Mesenchymal stem cell (in vitro differentiated cells and primary cell): Measurements from ENCODE around the gene HNRNPM.

ENCODE experiments used
- DNase-seq: peaks from one replicate; pipeline ENCODE4 v3.0.0-alpha.2; 2013
- H2AFZ ChIP-seq: one replicate; pipeline ENCODE4 v1.6.1; 2013; ENCODE audit warnings: low read depth, mild to moderate bottlenecking, control low read depth, inconsistent platforms, low read length, moderate library complexity
- H2AK5ac ChIP-seq: 2 replicates; pipeline ENCODE4 v1.6.1; 2013; ENCODE audit warnings: low read length, moderate library complexity, mild to moderate bottlenecking, inconsistent platforms; ENCODE audit not compliant: severe bottlenecking
- H2BK120ac ChIP-seq: one replicate; pipeline ENCODE4 v1.6.1; 2013; ENCODE audit warnings: low read depth, mild to moderate bottlenecking, inconsistent platforms, low read length, moderate library complexity
- H2BK12ac ChIP-seq, 2 experiments: one replicate each; pipeline ENCODE4 v1.6.1; 2013; ENCODE audit warnings: inconsistent platforms in 2 of 2, low read length in 2 of 2, mild to moderate bottlenecking in 2 of 2, moderate library complexity in 2 of 2, control low read depth in 1 of 2
- H2BK15ac ChIP-seq: one replicate; pipeline ENCODE4 v1.6.1; 2013; ENCODE audit warnings: mild to moderate bottlenecking, low read depth, inconsistent platforms; ENCODE audit not compliant: poor library complexity, severe bottlenecking
- H2BK5ac ChIP-seq: 2 replicates; pipeline ENCODE4 v1.6.1; 2013; ENCODE audit warnings: low read depth, mild to moderate bottlenecking, low read length, control low read depth, inconsistent platforms; ENCODE audit not compliant: poor library complexity, severe bottlenecking
- H3K14ac ChIP-seq, 2 experiments: one replicate each; pipeline ENCODE4 v1.6.1; 2013; ENCODE audit warnings: inconsistent platforms in 2 of 2, low read length in 2 of 2, control low read depth in 1 of 2, mild to moderate bottlenecking in 1 of 2, moderate library complexity in 1 of 2
- H3K18ac ChIP-seq, 2 experiments: one replicate each; pipeline ENCODE4 v1.6.1; 2013; ENCODE audit warnings: inconsistent platforms in 2 of 2, low read length in 2 of 2, control low read depth in 1 of 2, low read depth in 1 of 2, mild to moderate bottlenecking in 1 of 2
- H3K23ac ChIP-seq, 2 experiments: one replicate each; pipeline ENCODE4 v1.6.1; 2013; ENCODE audit warnings: inconsistent platforms in 2 of 2, low read length in 2 of 2, mild to moderate bottlenecking in 2 of 2, moderate library complexity in 2 of 2, control low read depth in 1 of 2
- H3K27ac ChIP-seq: 2 replicates; pipeline ENCODE4 v1.5.1; 2013; ENCODE audit warnings: mild to moderate bottlenecking, moderate library complexity, low read length, control low read depth, inconsistent platforms; ENCODE audit not compliant: poor library complexity, severe bottlenecking
- H3K27me3 ChIP-seq, 2 experiments: 2 replicates each; pipeline versions ENCODE4 v1.6.1 to v1.7.0; 2013; ENCODE audit warnings: low read length in 2 of 2, mild to moderate bottlenecking in 2 of 2, moderate library complexity in 2 of 2, control low read depth in 1 of 2, inconsistent platforms in 1 of 2; ENCODE audit not compliant: control insufficient read depth in 1 of 2, insufficient read depth in 1 of 2
- H3K36me3 ChIP-seq, 2 experiments: 2 replicates each; pipeline versions ENCODE4 v1.6.1 to v1.7.0; 2013; ENCODE audit warnings: low read length in 2 of 2, control low read depth in 1 of 2, inconsistent platforms in 1 of 2, low read depth in 1 of 2, mild to moderate bottlenecking in 1 of 2; ENCODE audit not compliant: insufficient read depth in 2 of 2, control insufficient read depth in 1 of 2
- H3K4ac ChIP-seq, 2 experiments: one replicate each; pipeline ENCODE4 v1.6.1; 2013; ENCODE audit warnings: inconsistent platforms in 2 of 2, low read length in 2 of 2, mild to moderate bottlenecking in 2 of 2, moderate library complexity in 2 of 2, control low read depth in 1 of 2, low read depth in 1 of 2
- H3K4me1 ChIP-seq: 2 replicates; pipeline ENCODE4 v1.6.1; 2013; ENCODE audit warnings: low read depth, low read length, control low read depth; ENCODE audit not compliant: control insufficient read depth, insufficient read depth
- H3K4me2 ChIP-seq: 2 replicates; pipeline ENCODE4 v1.6.1; 2013; ENCODE audit warnings: low read length, mild to moderate bottlenecking, inconsistent platforms; ENCODE audit not compliant: poor library complexity, severe bottlenecking
- H3K4me3 ChIP-seq, 2 experiments: 2 replicates each; pipeline versions ENCODE4 v1.5.1 to v1.7.0; 2013; ENCODE audit warnings: low read length in 2 of 2, mild to moderate bottlenecking in 2 of 2, control low read depth in 1 of 2, low read depth in 1 of 2; ENCODE audit not compliant: insufficient read depth in 1 of 2
- H3K79me1 ChIP-seq: replicated peaks from 2 replicates; pipeline ENCODE4 v1.6.1; 2013; ENCODE audit warnings: mild to moderate bottlenecking, control low read depth, low read length, inconsistent platforms; ENCODE audit not compliant: poor library complexity, severe bottlenecking
- H3K9ac ChIP-seq: 2 replicates; pipeline ENCODE4 v1.7.0; 2013; ENCODE audit warnings: mild to moderate bottlenecking, low read length, moderate library complexity
- H3K9me3 ChIP-seq: 2 replicates; pipeline ENCODE4 v1.7.0; 2013; ENCODE audit warnings: mild to moderate bottlenecking, low read length; ENCODE audit not compliant: control insufficient read depth
- H4K8ac ChIP-seq: one replicate; pipeline ENCODE4 v1.6.1; 2013; ENCODE audit warnings: inconsistent platforms, mild to moderate bottlenecking, low read length, moderate library complexity
- H4K91ac ChIP-seq: one replicate; pipeline ENCODE4 v1.6.1; 2013; ENCODE audit warnings: mild to moderate bottlenecking, low read length, inconsistent platforms
- WGBS: methylation state at CpG from one replicate; pipeline ENCODE4 v1.1.7; 2013; ENCODE audit warnings: mixed read lengths; 5-methylcytosine and 5-hydroxymethylcytosine counted together

Gene HNRNPM

DNA sequence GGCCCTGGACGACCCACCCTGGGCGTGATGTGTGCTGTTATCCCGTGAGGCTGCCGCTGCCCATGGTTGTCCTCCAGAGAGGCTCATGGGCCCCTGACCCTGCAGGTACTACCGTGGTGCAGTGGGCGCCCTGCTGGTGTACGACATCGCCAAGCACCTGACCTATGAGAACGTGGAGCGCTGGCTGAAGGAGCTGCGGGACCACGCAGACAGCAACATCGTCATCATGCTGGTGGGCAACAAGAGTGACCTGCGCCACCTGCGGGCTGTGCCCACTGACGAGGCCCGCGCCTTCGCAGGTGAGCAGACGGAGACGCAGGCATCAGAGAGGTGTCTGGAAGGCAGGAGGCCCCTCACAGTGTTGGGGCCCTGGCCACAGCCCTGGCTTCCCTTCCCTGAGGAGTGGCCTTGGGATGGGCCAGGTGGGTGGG lies 42.8 kb upstream of the HNRNPM start:
- H3K79me1 ChIP-seq = peaks cover 36% of the 10 kb centered on the region
- H2BK12ac ChIP-seq = no peak overlapping the region
- no peaks in the 10 kb centered on the region for H3K27me3 ChIP-seq
- H3K4me3 ChIP-seq = no peak overlapping the region
- H3K14ac ChIP-seq = no peak overlapping the region
- no peaks in the 10 kb centered on the region for H3K9me3 ChIP-seq
- H4K8ac ChIP-seq = no peak overlapping the region
- no peak overlapping the region for H3K18ac ChIP-seq
- peaks cover 17% of the 10 kb centered on the region for H3K4me1 ChIP-seq
- no peak overlapping the region for H3K4ac ChIP-seq
- H2BK5ac ChIP-seq = no peak overlapping the region
- H3K9ac ChIP-seq = no peak overlapping the region
- H3K23ac ChIP-seq = no peak overlapping the region
- peak overlapping the region; percentile 18 for H4K91ac ChIP-seq
- DNase-seq = no peak
- no peak overlapping the region for H3K4me2 ChIP-seq
- no peak overlapping the region for H2AFZ ChIP-seq
- H3K27ac ChIP-seq = no peak overlapping the region
- H2AK5ac ChIP-seq = no peak overlapping the region
- WGBS = 97% methylated on average over 21 of the region's 21 CpGs
- no peak overlapping the region for H2BK15ac ChIP-seq
- no peak overlapping the region for H2BK120ac ChIP-seq
- H3K36me3 ChIP-seq = peaks cover 44 to 64% of the 10 kb centered on the region in 2 experiments

DNA sequence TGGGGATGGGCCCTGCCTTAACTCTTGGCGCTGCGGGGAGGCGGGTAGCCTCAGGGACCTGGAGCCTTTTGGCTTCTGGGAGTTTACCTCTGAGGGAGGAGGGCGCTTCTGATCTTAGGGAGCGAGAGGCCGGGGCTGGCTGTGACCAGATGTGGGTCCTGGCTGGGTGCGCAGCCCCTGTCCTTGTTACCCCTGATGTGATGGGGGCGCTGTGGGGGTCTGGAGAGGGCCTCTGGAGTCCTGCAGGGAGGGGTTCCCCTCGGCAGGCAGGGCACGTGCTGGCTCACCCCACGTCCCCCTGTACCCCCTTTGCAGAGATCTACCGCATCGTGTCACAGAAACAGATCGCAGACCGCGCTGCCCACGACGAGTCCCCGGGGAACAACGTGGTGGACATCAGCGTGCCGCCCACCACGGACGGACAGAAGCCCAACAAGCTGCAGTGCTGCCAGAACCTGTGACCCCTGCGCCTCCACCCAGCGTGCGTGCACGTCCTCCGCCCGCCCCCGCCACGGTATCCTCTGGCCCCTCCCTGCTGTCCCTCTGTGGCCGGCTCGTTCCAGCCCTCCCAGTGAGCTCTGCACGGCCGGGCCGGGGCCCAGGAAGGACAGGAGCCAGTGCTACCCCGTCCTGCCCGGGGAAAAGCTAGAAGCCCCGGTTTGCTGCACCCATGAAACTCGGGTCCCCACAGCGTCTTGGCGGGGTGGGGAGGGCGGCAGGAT lies 41.5 kb upstream of the HNRNPM start:
- 96% methylated on average over 44 of the region's 44 CpGs for WGBS
- Histone ChIP-seq H3K4me1 (peaks cover 7% of the 10 kb centered on the region), H3K79me1 (peaks cover 35% of the 10 kb centered on the region), H2AFZ (no peak overlapping the region), H4K91ac (no peak overlapping the region), H2AK5ac (no peak overlapping the region), H3K14ac (no peak overlapping the region), H3K27me3 (no peaks in the 10 kb centered on the region), H3K36me3 (peaks cover 44 to 59% of the 10 kb centered on the region in 2 experiments), H3K4me3 (no peak overlapping the region), H3K9ac (no peak overlapping the region), H2BK15ac (no peak overlapping the region), H3K23ac (no peak overlapping the region), H3K9me3 (no peaks in the 10 kb centered on the region), H3K4ac (no peak overlapping the region), H3K27ac (no peak overlapping the region), H3K4me2 (no peak overlapping the region), H2BK5ac (no peak overlapping the region), H3K18ac (no peak overlapping the region), H2BK12ac (no peak overlapping the region), H4K8ac (no peak overlapping the region), H2BK120ac (no peak overlapping the region)
- no peak for DNase-seq

DNA sequence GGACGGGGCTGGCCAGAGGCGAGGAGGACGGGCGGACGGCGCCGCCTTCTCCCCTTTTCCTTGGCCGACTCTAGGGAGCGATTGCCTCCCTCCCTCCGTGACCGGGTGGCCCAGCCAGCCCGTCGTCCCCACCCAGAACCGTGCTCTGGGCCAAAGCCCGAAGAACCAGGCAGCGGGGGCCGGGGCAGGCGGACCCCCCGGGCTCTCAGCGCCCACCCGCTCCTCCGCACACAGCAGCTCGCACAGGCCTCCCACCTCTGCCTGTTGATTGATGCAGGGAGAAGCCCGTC lies 41.0 kb upstream of the HNRNPM start:
- Histone ChIP-seq H3K9me3 (no peaks in the 10 kb centered on the region), H3K36me3 (peaks cover 44 to 54% of the 10 kb centered on the region in 2 experiments), H3K18ac (no peak overlapping the region), H2BK12ac (no peak overlapping the region), H3K9ac (no peak overlapping the region), H3K27ac (no peak overlapping the region), H3K27me3 (no peaks in the 10 kb centered on the region), H3K14ac (no peak overlapping the region), H3K23ac (no peak overlapping the region), H3K4me1 (peaks cover 3% of the 10 kb centered on the region), H3K4ac (no peak overlapping the region), H3K4me2 (no peak overlapping the region), H4K91ac (no peak overlapping the region), H4K8ac (no peak overlapping the region), H2AK5ac (no peak overlapping the region), H2AFZ (no peak overlapping the region), H2BK120ac (no peak overlapping the region), H2BK15ac (no peak overlapping the region), H3K4me3 (no peak overlapping the region), H2BK5ac (no peak overlapping the region), H3K79me1 (peaks cover 35% of the 10 kb centered on the region)
- WGBS = 92% methylated on average over 24 of the region's 24 CpGs
- no peak for DNase-seq

DNA sequence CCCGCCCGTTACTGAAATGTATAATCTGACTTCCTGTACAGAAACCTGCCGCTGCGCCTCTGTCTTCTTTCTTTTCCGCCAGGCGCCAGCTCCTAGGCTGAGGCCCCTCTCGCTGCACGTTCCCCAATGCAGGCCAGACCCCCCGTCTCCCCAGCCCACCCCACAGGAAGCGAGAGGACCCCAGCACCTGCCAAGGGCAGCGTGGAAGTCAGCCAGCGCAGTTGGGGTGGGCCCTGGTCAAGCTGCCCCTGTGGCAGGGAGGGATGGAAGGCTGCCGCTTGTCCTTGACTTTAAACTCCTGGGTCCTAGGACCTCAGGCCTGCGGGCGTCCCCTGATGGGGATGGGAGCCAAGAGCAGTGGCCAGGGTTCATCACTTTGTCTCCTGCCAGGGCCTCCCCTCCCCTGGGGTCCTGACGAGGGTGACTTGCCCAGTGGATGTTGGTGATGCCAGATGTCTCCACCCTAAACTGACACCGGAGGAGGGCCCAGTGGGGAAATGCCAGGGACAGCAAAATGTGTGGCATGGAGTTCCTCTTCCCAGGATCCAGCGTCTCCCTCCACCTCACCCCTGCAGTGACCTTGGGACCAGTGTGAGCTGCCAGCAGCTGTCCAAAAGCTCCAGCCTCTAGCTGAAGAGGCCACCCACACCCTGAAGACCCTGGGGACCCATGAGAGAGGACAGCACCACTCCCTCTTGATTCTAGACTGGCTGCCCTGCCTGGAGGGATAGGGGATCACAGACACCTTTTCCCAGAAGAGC lies 40.2 kb upstream of the HNRNPM start:
- no peak overlapping the region for H3K27ac ChIP-seq
- H3K9ac ChIP-seq = no peak overlapping the region
- no peak overlapping the region for H3K18ac ChIP-seq
- H2BK12ac ChIP-seq = no peak overlapping the region
- H2AFZ ChIP-seq = no peak overlapping the region
- no peak overlapping the region for H3K4me3 ChIP-seq
- no peaks in the 10 kb centered on the region for H3K27me3 ChIP-seq
- no peak overlapping the region for H3K4me2 ChIP-seq
- H2BK5ac ChIP-seq = no peak overlapping the region
- H2BK15ac ChIP-seq = no peak overlapping the region
- H3K4me1 ChIP-seq = peaks cover 3% of the 10 kb centered on the region
- no peak overlapping the region for H4K8ac ChIP-seq
- no peak overlapping the region for H3K4ac ChIP-seq
- 97% methylated on average over 18 of the region's 18 CpGs for WGBS
- H3K23ac ChIP-seq = no peak overlapping the region
- H3K14ac ChIP-seq = no peak overlapping the region
- no peak overlapping the region for H4K91ac ChIP-seq
- H3K9me3 ChIP-seq = no peaks in the 10 kb centered on the region
- H2BK120ac ChIP-seq = no peak overlapping the region
- peaks cover 34% of the 10 kb centered on the region for H3K79me1 ChIP-seq
- DNase-seq = no peak
- H2AK5ac ChIP-seq = no peak overlapping the region
- peaks cover 40 to 49% of the 10 kb centered on the region in 2 experiments for H3K36me3 ChIP-seq
